AG08396 (cell line): ENCODE measurements around the gene SPATA31A5.
"Not testable (repeated sequence)": the region's sequence is repeated elsewhere in the genome, so short reads cannot be mapped to it uniquely, and the experiment has no call there.

Experiments used
- DNase-seq: peaks from one replicate; pipeline ENCODE4 v3.0.0; 2012; ENCODE audit warnings: low spot score, mixed read lengths

SPATA31A5 gene

DNA sequence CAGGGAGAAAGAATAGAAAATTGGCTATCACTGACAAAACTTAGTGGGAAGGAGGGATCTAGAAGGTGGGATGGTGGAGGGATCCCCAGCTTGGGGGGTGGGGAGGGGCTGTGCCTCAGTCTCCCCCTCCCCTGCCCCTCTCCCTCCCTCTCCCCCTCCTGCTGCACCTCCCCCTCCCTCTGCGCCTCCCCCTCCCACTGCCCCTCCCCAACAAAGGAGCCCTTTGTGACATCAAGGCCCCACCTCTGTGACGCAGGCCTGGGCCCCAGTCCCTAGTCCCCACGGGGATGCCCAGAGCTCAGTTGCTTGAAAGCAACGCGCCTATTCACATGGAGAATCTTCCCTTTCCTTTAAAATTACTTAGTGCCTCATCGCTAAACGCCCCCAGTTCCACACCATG is at the start of gene SPATA31A5:
TSS of gene SPATA31A5 (plus strand) at position 301 of the 400 bp plus-strand sequence. CDS start at position 330, 29 bp downstream.
- not testable (repeated sequence) for DNase-seq

DNA sequence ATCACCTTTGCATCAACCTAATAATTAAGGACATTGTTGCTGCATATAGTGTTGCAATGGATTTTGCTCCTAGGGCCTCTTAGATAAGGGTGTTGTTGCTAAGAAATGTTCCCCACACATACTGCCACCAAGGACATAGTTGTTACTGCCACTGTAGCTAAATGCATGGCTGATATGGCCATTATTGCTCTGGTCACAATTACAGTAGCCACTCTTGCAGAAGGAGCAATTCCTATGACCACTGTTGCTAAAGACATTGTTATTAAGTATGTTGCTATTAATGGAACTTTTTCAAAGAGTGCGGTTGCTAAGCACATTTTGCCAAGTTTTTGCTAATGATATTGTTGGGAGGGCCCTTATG is 48.8 kb downstream of the SPATA31A5 start:
- DNase-seq, result not testable (repeated sequence)

DNA sequence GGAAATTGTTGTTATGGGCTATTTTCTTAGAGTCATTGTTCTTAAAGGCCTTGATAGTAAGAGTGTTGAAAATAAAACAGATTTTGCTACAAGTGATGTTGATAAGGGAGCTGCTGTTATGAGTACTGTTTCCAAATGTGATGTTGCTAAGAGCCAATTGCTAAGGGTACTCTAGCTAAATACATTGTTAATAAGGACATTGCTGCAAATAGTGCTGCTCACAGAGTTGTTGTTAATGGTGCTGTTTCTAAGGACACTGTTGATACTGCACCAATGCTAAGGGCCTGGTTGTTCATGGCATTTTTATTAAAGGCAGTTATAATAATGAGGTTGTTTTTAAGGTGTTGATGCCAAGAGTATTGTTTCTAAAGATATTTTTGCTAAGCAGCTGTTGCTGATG is 52.2 kb downstream of the SPATA31A5 start:
- DNase-seq, result not testable (repeated sequence)
